H1 (cell line): ENCODE measurements around the gene ZNF48. TPM values are rescaled to one million over a fixed set of nuclear protein-coding genes. Genes with fewer than 3 reads are reported as not detected.
A peak's percentile ranks its signal among the peaks of the same experiment; 100 is the strongest.

ENCODE experiments used
- ASH2L ChIP-seq: fragments of 200-600, 300-600 bp; sonication (generic); IDR thresholded peaks from one replicate; pipeline ENCODE4 v1.7.1; 2017; ENCODE audit warnings: low read length
- CEBPB ChIP-seq: IDR thresholded peaks from 2 replicates; pipeline ENCODE4 v1.6.1; 2012; ENCODE audit warnings: low read depth, low read length
- CREB1 ChIP-seq: IDR thresholded peaks from 2 replicates; pipeline ENCODE4 v1.6.1; 2012; ENCODE audit warnings: inconsistent platforms
- CTCF ChIP-seq, 3 experiments: IDR thresholded peaks; 1 replicate in 2 of 3; 2 replicates in 1 of 3; pipeline versions ENCODE4 v1.5.1 to v1.6.1; 2011; ENCODE audit warnings: low read length in 3 of 3, mild to moderate bottlenecking in 3 of 3, inconsistent platforms in 2 of 3, low read depth in 1 of 3, moderate library complexity in 1 of 3; ENCODE audit not compliant: insufficient read depth in 1 of 3; ENCODE audit errors: control extremely low read depth in 1 of 3
- EP300 ChIP-seq, 2 experiments: IDR thresholded peaks; 1 replicate in 1 of 2; 2 replicates in 1 of 2; pipeline ENCODE4 v1.6.1; 2011 to 2012; ENCODE audit warnings: low read depth in 2 of 2, low read length in 2 of 2, mild to moderate bottlenecking in 2 of 2, borderline replicate concordance in 1 of 2, inconsistent platforms in 1 of 2, moderate library complexity in 1 of 2
- EZH2 ChIP-seq: fragments of 200-600 bp; sonication (generic); IDR thresholded peaks from 2 replicates; pipeline ENCODE4 v1.7.1; 2012; ENCODE audit warnings: low read depth, mild to moderate bottlenecking, moderate library complexity, low read length, inconsistent platforms; ENCODE audit not compliant: severe bottlenecking
- HDAC2 ChIP-seq, 2 experiments: fragments of 300-600 bp in 1 of 2; sonication (generic) in 1 of 2; IDR thresholded peaks; 2 replicates each; pipeline ENCODE4 v1.6.1; 2011 to 2012; ENCODE audit warnings: low read depth in 2 of 2, low read length in 2 of 2, mild to moderate bottlenecking in 2 of 2, moderate library complexity in 2 of 2, borderline replicate concordance in 1 of 2, inconsistent platforms in 1 of 2
- KDM4A ChIP-seq: IDR thresholded peaks from one replicate; pipeline ENCODE4 v1.7.1; 2012; ENCODE audit warnings: low read depth, mild to moderate bottlenecking, moderate library complexity, low read length, inconsistent platforms; ENCODE audit not compliant: severe bottlenecking
- PHF8 ChIP-seq: fragments of 200-600 bp; sonication (generic); conservative IDR thresholded peaks from 2 replicates; pipeline ENCODE4 v1.7.1; 2012; ENCODE audit warnings: low read depth, mild to moderate bottlenecking, inconsistent platforms, low read length, moderate library complexity
- RAD21 ChIP-seq, 2 experiments: IDR thresholded peaks in 1 of 2; conservative IDR thresholded peaks in 1 of 2; 2 replicates each; pipeline ENCODE4 v1.6.1; 2011; ENCODE audit warnings: low read depth in 2 of 2, low read length in 2 of 2, improper control_type of control experiment in 1 of 2, inconsistent platforms in 1 of 2, mild to moderate bottlenecking in 1 of 2, moderate library complexity in 1 of 2
- RBBP5 ChIP-seq: IDR thresholded peaks from 2 replicates; pipeline ENCODE4 v1.7.1; 2012; ENCODE audit warnings: low read depth, mild to moderate bottlenecking, inconsistent platforms, low read length, moderate library complexity, borderline replicate concordance
- RFX5 ChIP-seq: IDR thresholded peaks from 2 replicates; pipeline ENCODE4 v1.6.1; 2011; ENCODE audit warnings: low read depth, low read length, improper control_type of control experiment, borderline replicate concordance
- RNF2 ChIP-seq: fragments of 200-900, 300-1000 bp; sonication (generic); IDR thresholded peaks from 2 replicates; pipeline ENCODE4 v1.7.1; 2016; ENCODE audit warnings: borderline replicate concordance, low read depth, mild to moderate bottlenecking, antibody characterized with exemption, low read length; ENCODE audit not compliant: poor library complexity, severe bottlenecking; ENCODE audit errors: missing control alignments
- SAP30 ChIP-seq: fragments of 300-600 bp; sonication (generic); IDR thresholded peaks from 2 replicates; pipeline ENCODE4 v1.7.1; 2012; ENCODE audit warnings: low read length, moderate library complexity, mild to moderate bottlenecking, inconsistent platforms; ENCODE audit not compliant: insufficient read depth, insufficient replicate concordance
- SUZ12 ChIP-seq: fragments of 200-600 bp; sonication (generic); IDR thresholded peaks from 2 replicates; pipeline ENCODE4 v1.6.1; 2012; ENCODE audit warnings: mild to moderate bottlenecking, inconsistent platforms, low read length, moderate library complexity, mixed read lengths
- TAF1 ChIP-seq: IDR thresholded peaks from 2 replicates; pipeline ENCODE4 v1.6.1; 2011; ENCODE audit warnings: mild to moderate bottlenecking, low read depth, low read length
- TBP ChIP-seq: IDR thresholded peaks from 2 replicates; pipeline ENCODE4 v1.6.1; 2011; ENCODE audit warnings: low read depth, low read length, improper control_type of control experiment
- TEAD4 ChIP-seq: IDR thresholded peaks from 2 replicates; pipeline ENCODE4 v1.6.1; 2012; ENCODE audit warnings: low read depth, low read length, inconsistent platforms, mixed read lengths
- polyA plus RNA-seq, 7 experiments: library from polyadenylated mRNA; depleted of rRNA in 3 of 7; stranded (reverse) in 5 of 7; unstranded in 2 of 7; fragments of >200 nt in 5 of 7; fragments of 200-250 nt in 2 of 7; gene quantifications; 1 replicate in 5 of 7; 2 replicates in 1 of 7; 4 replicates in 1 of 7; pipeline versions ENCODE4 v1.2.1 to v1.2.3, GENCODE V29; 2011 to 2013; ENCODE audit warnings: missing spikeins in 2 of 7, mixed read lengths in 2 of 7
- total RNA-seq: library from RNA; stranded (reverse); fragmentation: NEBNext Ultra II Directional; extraction: Animal tissue kit (Norgen Biotek cat#: 25700); gene quantifications from 2 replicates; pipeline ENCODE4 v1.2.1, GENCODE V29; 2021

The ZNF48 gene
- total and polyA plus RNA-seq, 2 of the 8 experiments (the other 6 are each of a cell fraction or from before 2014, with no cell fraction given), result 30.4 to 41.2 TPM

GRCh38 chr16:30429678-30430427 is 34.6 kb downstream of the ZNF48 start, which contains the start of gene DCTPP1 (continued):
- no peak for TF ChIP-seq RNF2
- peak in 1 of 2 experiments; percentile 49; a peak in 2 of 4 replicates for TF ChIP-seq HDAC2 (IDR thresholded peaks at IDR 0.05; ENCODE audit: borderline replicate concordance in 1 of 2, low read depth in 2 of 2, low read length in 2 of 2)
- TF ChIP-seq EZH2, result no peak
- TF ChIP-seq CTCF (IDR thresholded peaks at IDR 0.05; ENCODE audit: control extremely low read depth in 1 of 3, insufficient read depth in 1 of 3, low read depth in 1 of 3, low read length in 3 of 3), result peak; percentile 73 to 82 (median 74)
- peak; percentile 82; the same call in 1 of the 2 replicates for TF ChIP-seq CEBPB
- peak; percentile 65 for TF ChIP-seq TBP
- peak; percentile 94 for TF ChIP-seq KDM4A
- TF ChIP-seq SUZ12, result no peak
- no peak for TF ChIP-seq ASH2L
- TF ChIP-seq CREB1, result peak; percentile 81
- no peak for TF ChIP-seq SAP30
- TF ChIP-seq RBBP5, result peak; percentile 17; the same call in 1 of the 2 replicates
- no peak for TF ChIP-seq RFX5
- TF ChIP-seq EP300 (IDR thresholded peaks at IDR 0.05; ENCODE audit: borderline replicate concordance in 1 of 2, low read depth in 2 of 2, low read length in 2 of 2), result peak in 1 of 2 experiments; percentile 55; a peak in 1 of 3 replicates
- peak; percentile 46 to 54 for TF ChIP-seq RAD21 (IDR thresholded peaks at IDR 0.05 in 1 of 2, conservative IDR thresholded peaks at IDR 0.05 in 1 of 2; ENCODE audit: low read depth in 2 of 2, low read length in 2 of 2)
- peak; percentile 70; the same call in 1 of the 2 replicates for TF ChIP-seq PHF8
- TF ChIP-seq TAF1, result peak; percentile 76
- TF ChIP-seq TEAD4, result peak; percentile 72
